SK-N-MC (cell line): ENCODE data around the gene PRPS1.

Source experiments
- EZH2 ChIP-seq: fragments of 200-600 bp; sonication (generic); IDR thresholded peaks from one replicate; pipeline ENCODE4 v1.6.1; 2017; ENCODE audit warnings: antibody characterized with exemption
- POLR2AphosphoS5 ChIP-seq: IDR thresholded peaks from 2 replicates; pipeline ENCODE4 v1.6.1; 2012; ENCODE audit warnings: mild to moderate bottlenecking, low read depth, low read length, borderline replicate concordance

DNA sequence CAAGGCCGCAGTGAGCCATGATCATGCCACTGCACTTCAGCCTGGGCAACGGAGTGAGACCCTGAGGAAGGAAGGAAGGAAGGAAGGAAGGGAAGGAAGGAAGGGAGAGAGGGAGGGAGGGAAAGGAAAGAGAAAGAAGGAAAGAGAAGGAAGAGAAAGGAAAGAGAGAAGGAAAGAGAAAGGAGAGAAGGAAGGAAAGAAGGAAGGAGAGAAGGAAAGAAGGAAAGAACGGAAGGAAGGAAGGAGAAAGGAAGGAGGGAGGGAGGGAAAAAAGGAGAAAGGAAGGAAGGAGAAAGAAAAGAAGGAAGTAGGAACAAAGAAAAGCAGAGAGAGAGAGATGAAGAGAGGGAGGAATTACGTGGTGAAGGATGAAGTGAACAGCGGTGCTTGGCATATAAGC lies 30.4 kb downstream of the PRPS1 start:
- TF ChIP-seq EZH2 (no peak), POLR2AphosphoS5 (no peak)
